Fibroblast of the aortic adventitia (primary cell): Measurements from ENCODE around the gene KCNQ5. TPM values are rescaled to one million over a fixed set of nuclear protein-coding genes. Genes with fewer than 3 reads are reported as not detected.
A peak's percentile ranks its signal among the peaks of the same experiment; 100 is the strongest.

Experiments
- DNase-seq: peaks from one replicate; pipeline ENCODE4 v3.0.0-alpha.2; 2010; ENCODE audit warnings: low read depth
- H3K4me3 ChIP-seq: 2 replicates; pipeline ENCODE4 v1.5.1; 2011; ENCODE audit warnings: low read depth, mild to moderate bottlenecking, control low read depth, low read length, moderate library complexity
- CTCF ChIP-seq: IDR thresholded peaks from 2 replicates; pipeline ENCODE4 v1.5.1; 2011; ENCODE audit warnings: mild to moderate bottlenecking, low read length, control low read depth, inconsistent platforms; ENCODE audit not compliant: insufficient read depth
- total RNA-seq: library from RNA; depleted of rRNA; stranded (reverse); fragments of >200 nt; gene quantifications from 2 replicates; pipeline ENCODE4 v1.2.3, GENCODE V29; 2012; ENCODE audit warnings: low replicate concordance

KCNQ5 gene
- total RNA-seq, 1 donor: 9.4 TPM

GRCh38 chr6:73036689-73037088 lies 414.8 kb downstream of the KCNQ5 start:
- no peak for DNase-seq
- no peak overlapping the region for H3K4me3 ChIP-seq
- TF ChIP-seq CTCF: no peak

GRCh38 chr6:73041051-73041450 lies 419.2 kb downstream of the KCNQ5 start:
- no peak for DNase-seq
- H3K4me3 ChIP-seq: no peak overlapping the region
- TF ChIP-seq CTCF: no peak

DNA sequence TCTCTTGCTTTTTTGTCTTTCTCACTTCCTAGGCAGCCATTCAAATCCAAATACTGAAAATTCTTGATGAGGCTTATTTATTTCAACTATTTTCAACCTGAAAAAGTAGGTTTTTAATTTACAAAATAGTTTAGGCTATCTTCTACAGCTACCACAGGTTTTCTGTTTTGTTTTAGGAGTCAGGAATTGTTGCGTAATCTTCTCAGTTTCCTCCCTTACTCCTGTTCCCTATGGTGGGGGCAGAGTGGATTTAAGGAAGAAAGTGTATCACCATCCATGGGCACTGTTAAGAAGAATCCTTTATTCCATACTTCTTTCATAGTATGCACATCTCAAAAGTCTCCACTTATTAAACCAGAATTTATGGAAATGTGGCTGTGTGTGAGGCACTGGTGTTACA lies 421.0 kb downstream of the KCNQ5 start:
- no peak for TF ChIP-seq CTCF

GRCh38 chr6:73043446-73043845 lies 421.6 kb downstream of the KCNQ5 start:
- H3K4me3 ChIP-seq: no peak overlapping the region
- no peak for DNase-seq
- TF ChIP-seq CTCF: no peak

More for the DNA sequence above, 421.0 kb downstream of the KCNQ5 start:
- DNase-seq: peak; percentile 27
- no peak overlapping the region for H3K4me3 ChIP-seq

- DNase-seq: no peak
- no peak for TF ChIP-seq CTCF
- H3K4me3 ChIP-seq: no peak overlapping the region
These were observed 423.7 kb downstream of the KCNQ5 start for GRCh38 chr6:73045609-73046008.

GRCh38 chr6:73047801-73048200 lies 425.9 kb downstream of the KCNQ5 start:
- DNase-seq: no peak
- no peak overlapping the region for H3K4me3 ChIP-seq
- no peak for TF ChIP-seq CTCF

- no peak for DNase-seq
- H3K4me3 ChIP-seq: no peak overlapping the region
- TF ChIP-seq CTCF: no peak
These were observed 428.2 kb downstream of the KCNQ5 start for GRCh38 chr6:73049971-73050594.
